ENCODE results near the gene PLB1.
"Not testable (repeated sequence)": the region's sequence is repeated elsewhere in the genome, so short reads cannot be mapped to it uniquely, and the experiment has no call there.

PLB1 gene

DNA sequence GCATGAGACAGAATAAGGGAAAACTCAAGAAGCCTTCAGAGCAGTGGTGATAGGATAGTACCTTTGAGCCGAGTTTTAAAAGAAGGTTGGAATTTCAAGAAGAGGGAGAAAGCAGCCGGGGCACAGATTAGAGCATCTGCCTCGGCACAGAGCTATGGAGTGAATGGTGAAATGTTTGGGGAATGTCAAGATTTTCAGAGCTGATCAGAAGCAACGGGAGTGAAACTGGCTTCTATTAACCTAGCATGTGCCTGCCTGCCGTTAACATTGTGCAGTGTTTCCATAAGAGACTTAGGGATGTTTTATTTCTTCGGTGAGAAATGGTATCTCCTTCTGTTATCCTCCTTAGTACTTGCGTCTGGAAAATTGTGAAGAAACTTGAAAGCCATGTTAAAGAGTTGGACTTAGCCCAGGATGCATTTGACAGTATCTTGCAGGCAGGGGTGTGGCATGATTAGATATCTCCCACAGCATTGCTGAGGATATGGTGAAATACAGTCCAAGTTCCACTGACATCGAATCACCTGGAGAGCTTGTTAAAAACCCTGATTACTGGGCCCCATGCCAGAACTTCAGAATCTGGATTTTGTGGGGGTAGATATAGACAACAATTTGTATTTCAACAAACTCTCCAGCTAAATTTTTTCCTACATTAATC, 158.9 kb downstream of the PLB1 start:
- Mint-ChIP-seq H3K27ac (no peak overlapping the region), H3K4me1 (ENCODE audit: low read depth) (peaks cover 21% of the 10 kb centered on the region)
- intact Hi-C loops (cut with micrococcal nuclease): no loop called here

DNA sequence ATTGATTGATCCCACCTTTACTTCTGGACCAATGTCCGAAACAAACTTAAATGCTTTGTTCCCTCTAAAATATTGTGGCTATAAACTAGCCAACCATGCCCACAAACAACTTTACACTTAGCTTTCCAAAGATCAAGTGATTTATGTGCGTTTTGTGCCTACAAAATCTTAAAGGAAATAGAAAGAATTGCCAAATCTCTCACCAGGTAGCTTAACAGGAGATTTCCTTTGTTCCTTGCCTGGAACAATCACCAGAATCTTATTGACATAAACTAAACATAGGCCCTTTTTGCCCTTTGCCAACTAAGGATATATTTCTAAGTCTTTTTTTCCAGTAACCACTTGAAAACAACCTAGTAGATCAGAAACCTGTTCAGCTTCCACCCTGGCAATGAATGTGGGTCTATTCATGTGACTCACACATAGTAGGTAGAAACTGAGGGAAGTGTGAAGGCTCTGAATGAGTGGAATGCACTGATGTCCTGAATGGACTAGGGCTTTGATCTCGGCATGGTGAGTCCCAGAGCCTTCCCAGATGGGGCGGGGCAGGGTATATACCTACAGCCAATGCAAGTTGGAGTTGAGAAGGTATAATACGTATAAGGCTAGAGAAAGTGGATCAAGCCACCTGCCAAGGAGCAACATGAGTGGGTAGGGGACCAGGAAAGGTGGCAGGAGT, 161.2 kb downstream of the PLB1 start:
- no peak overlapping the region for H3K4me3 Mint-ChIP-seq
- peaks cover 21% of the 10 kb centered on the region for H3K4me1 Mint-ChIP-seq (ENCODE audit: low read depth)
- H3K36me3 Mint-ChIP-seq (ENCODE audit: low read depth): no peaks in the 10 kb centered on the region
- intact Hi-C loops (cut with micrococcal nuclease): no loop called here
- no peaks in the 10 kb centered on the region for H3K9me3 Mint-ChIP-seq
- H3K27me3 Mint-ChIP-seq: peaks cover 2% of the 10 kb centered on the region
- H3K27ac Mint-ChIP-seq: no peak overlapping the region

More for the DNA sequence above, 158.9 kb downstream of the PLB1 start:
- Mint-ChIP-seq H3K36me3 (ENCODE audit: low read depth) (no peaks in the 10 kb centered on the region), H3K27me3 (peaks cover 2% of the 10 kb centered on the region), H3K9me3 (no peaks in the 10 kb centered on the region), H3K4me3 (no peak overlapping the region)

DNA sequence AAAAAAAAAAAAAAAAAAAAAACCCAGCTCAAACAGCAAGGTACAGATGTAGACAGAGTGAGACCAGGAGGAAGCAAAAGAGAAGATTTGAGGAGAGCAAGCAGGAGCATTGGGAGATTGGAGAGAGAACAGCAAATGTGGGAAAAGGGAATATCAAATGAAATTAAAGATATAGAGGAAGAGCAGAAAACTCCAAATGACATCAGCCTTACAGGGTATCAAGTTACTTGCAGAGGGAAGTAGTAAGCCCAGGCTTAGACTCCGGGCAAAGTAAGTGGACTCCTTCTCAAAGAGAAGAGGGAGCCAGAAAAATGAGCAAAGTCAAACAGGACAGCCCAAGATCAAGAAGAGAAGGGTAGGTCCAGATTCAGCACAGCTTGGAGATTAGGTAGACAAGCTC, 162.5 kb downstream of the PLB1 start:
- Mint-ChIP-seq H3K9me3 (no peaks in the 10 kb centered on the region), H3K27me3 (peaks cover 2% of the 10 kb centered on the region), H3K4me3 (no peak overlapping the region), H3K4me1 (ENCODE audit: low read depth) (peaks cover 21% of the 10 kb centered on the region), H3K36me3 (ENCODE audit: low read depth) (no peaks in the 10 kb centered on the region), H3K27ac (no peak overlapping the region)
- intact Hi-C loops (cut with micrococcal nuclease): no loop called here

DNA sequence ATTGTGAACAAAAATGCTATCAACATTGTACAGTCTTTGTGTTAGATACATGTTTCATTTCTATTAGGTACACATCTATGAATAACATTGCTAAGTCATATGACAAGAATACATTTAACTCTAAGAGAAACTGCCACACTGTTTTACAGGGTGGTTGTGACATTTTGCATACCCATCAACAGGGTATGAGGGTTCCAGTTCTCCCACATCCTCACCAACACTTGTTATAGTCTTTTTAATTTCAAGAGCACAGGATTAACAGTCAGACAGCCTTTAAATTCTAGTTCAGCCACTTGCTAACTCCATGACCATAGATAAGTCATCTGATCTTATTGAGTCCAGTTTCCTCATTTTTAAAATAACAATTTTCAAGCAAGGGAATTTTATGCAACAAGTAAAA, 163.3 kb downstream of the PLB1 start:
- H3K27ac Mint-ChIP-seq: no peak overlapping the region
- no peaks in the 10 kb centered on the region for H3K36me3 Mint-ChIP-seq (ENCODE audit: low read depth)
- peaks cover 21% of the 10 kb centered on the region for H3K4me1 Mint-ChIP-seq (ENCODE audit: low read depth)
- H3K4me3 Mint-ChIP-seq: no peak overlapping the region
- H3K27me3 Mint-ChIP-seq: peaks cover 2% of the 10 kb centered on the region
- no peaks in the 10 kb centered on the region for H3K9me3 Mint-ChIP-seq
- intact Hi-C loops (cut with micrococcal nuclease): no loop called here

DNA sequence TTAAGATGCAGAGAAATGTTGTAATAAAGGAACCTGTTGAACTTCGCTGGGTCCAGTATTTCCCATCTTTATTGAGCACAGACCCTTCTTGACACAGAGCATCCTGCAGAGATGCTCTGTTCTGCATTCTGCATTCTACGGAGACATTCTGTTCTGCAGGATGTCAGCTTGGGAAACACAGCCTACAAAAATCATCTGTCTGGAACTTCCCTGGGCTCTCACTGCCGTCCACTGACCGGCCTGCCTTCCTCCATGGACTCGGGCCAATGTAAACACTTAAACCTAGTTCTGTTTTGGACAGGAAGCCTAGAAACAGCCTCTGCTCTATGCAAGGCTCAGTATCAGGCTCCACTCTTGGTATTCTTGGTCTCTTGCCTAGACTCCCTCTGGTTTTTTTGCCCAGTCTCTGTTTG, 165.7 kb downstream of the PLB1 start:
- Mint-ChIP-seq H3K9me3 (no peaks in the 10 kb centered on the region), H3K27ac (no peak overlapping the region), H3K4me3 (no peak overlapping the region), H3K27me3 (peaks cover 2% of the 10 kb centered on the region), H3K4me1 (ENCODE audit: low read depth) (peaks cover 16% of the 10 kb centered on the region), H3K36me3 (ENCODE audit: low read depth) (no peaks in the 10 kb centered on the region)
- intact Hi-C loops (cut with micrococcal nuclease): no loop called here

DNA sequence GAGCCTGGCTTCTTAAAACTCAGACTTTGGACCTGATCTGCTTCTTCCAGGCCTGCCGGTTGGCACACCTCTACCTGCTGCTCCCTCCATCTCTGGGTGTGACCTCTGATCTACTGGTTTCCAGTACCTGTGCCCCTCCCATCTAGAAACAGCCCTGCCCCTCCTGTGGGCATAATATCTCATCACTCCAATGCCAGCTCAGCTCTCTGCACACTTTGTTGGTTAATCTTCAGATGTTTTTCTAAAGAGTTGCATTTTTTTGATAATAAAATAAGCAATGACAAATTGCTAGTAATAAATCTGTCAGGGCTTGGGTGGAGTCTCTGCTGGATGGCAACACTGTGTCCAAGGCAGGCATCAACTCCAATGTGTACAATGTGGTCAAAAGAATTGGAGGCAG, 166.2 kb downstream of the PLB1 start:
- Mint-ChIP-seq H3K4me3 (no peak overlapping the region), H3K4me1 (ENCODE audit: low read depth) (peaks cover 16% of the 10 kb centered on the region), H3K9me3 (no peaks in the 10 kb centered on the region), H3K27ac (no peak overlapping the region), H3K27me3 (peaks cover 2% of the 10 kb centered on the region), H3K36me3 (ENCODE audit: low read depth) (no peaks in the 10 kb centered on the region)
- intact Hi-C loops (cut with micrococcal nuclease): no loop called here

DNA sequence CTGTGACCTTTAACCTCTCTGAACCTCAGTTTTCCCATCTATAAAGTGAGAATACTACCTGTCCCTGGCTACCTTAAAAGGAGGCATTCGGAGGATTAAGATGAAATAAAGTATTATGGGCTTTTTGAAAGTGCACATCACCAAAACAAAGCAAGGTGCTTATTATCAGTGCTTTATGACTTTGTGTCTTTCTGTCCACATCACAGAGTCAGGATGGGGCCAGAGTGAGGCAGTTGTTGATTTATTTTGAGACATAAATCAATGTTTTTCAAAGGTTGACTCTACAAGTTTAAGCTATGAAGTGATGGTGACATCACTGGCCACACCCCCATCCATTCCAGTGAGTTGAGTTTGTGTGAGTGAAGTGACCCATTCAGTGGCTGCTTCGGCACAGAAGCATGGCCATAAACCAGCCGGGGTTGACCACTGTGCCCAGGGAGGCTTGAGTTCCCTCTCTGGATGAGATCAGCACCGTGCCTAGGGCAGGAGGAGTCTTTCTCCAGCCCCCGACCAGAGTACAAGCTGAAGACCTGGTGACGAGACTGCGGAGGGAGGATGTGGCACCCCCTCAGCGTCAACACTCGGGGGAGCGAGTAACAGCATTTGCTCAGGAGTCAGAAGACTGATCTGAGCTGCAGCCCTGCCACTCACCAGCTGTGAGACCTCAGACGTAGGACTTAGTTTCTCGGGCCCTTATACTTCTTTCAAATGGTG, 166.8 kb downstream of the PLB1 start:
- Mint-ChIP-seq H3K9me3 (no peaks in the 10 kb centered on the region), H3K27ac (no peak overlapping the region), H3K27me3 (no peaks in the 10 kb centered on the region), H3K4me3 (no peak overlapping the region), H3K4me1 (ENCODE audit: low read depth) (peaks cover 11% of the 10 kb centered on the region), H3K36me3 (ENCODE audit: low read depth) (no peaks in the 10 kb centered on the region)
- intact Hi-C loops (cut with micrococcal nuclease): no loop called here

DNA sequence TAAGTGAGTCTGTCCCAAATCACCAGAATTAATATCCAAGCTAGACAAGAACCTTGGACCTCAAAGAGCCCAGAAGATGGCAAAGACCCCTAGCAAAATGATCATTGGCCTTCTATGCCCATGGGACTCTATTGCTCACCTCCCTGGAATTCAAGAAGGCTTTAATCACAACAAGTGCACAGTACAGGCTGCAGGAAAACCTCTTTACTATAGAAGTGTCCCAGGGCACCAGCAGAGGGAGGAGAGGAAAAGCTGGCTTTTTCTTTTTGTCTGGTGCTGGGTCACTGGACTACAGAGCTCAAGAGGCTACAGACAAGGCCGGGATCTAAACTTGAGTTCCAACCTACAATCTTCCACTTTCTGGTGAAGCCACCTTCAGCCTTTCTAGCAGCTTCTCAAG, 167.5 kb downstream of the PLB1 start:
- no peaks in the 10 kb centered on the region for H3K36me3 Mint-ChIP-seq (ENCODE audit: low read depth)
- no peaks in the 10 kb centered on the region for H3K9me3 Mint-ChIP-seq
- H3K27me3 Mint-ChIP-seq: no peaks in the 10 kb centered on the region
- H3K27ac Mint-ChIP-seq: no peak overlapping the region
- H3K4me1 Mint-ChIP-seq (ENCODE audit: low read depth): peaks cover 7% of the 10 kb centered on the region
- H3K4me3 Mint-ChIP-seq: no peak overlapping the region
- intact Hi-C loops (cut with micrococcal nuclease): no loop called here

DNA sequence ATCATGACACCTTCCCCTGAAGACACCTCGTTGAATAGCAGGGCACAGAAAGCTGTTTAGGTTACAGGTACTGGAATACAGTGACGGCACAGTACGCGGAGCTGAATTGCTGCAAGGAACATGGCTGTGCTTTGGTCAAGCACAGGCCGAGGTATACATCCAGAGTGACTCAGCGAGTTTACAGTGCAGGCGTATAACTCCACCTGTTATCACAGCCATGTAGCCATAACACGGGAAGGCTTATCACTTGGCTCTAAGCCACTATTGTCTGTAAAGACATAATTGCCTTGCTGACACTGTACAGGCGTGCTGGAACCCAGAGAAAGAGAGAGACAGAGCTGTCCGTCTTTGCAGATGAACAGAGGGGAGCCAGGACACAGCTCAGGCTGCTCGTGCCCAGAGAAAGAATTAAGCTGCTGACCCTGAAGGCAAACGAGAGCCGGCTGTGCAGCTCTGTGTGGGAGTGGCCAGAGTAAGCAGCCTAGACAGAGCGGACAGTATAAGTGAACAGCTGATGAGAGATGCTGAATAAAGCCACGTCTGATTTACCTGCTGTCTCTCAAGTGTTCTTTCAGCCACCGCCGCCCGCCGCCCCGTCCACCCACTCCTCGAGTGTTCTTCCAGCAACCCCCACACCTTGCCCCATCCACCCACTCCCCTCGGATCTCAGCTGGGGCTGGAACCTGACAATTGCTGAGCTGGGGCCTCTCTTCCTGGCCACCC, 168.4 kb downstream of the PLB1 start:
- no peaks in the 10 kb centered on the region for H3K36me3 Mint-ChIP-seq (ENCODE audit: low read depth)
- intact Hi-C loops (cut with micrococcal nuclease): no loop called here
- peaks cover 4% of the 10 kb centered on the region for H3K4me1 Mint-ChIP-seq (ENCODE audit: low read depth)
- no peaks in the 10 kb centered on the region for H3K9me3 Mint-ChIP-seq
- no peak overlapping the region for H3K27ac Mint-ChIP-seq
- no peak overlapping the region for H3K4me3 Mint-ChIP-seq
- no peaks in the 10 kb centered on the region for H3K27me3 Mint-ChIP-seq

DNA sequence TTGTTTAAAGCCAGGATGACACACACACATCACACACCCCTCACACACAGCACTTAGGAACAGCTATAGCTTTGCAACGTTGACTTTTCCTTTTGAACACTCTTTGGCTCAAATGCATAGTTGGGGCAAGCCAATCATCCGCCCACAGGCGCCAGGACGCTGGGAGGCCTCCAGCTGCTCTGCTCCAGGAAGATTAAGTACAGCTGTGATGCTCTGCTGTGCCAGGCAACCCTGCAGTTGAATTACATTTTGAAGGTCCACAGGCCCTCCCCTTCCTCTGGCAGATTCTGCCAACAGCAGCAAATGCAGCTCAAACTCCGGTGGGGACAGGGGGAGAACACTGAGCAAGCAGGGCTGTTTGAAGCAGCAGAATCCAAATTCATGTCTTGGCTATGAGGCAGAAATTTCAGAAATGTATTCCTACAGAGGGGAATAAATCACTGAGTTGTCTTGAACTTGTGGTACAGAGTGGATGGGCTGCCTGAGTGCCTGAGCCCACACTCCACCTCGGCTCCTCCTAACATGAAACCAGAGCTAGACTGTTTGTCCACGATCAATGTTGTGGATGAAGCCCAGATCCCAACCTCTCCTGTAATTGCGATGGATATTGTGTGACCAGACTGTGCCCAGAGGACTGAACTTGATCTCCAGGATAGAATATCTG, 169.3 kb downstream of the PLB1 start:
- Mint-ChIP-seq H3K36me3 (ENCODE audit: low read depth) (no peaks in the 10 kb centered on the region), H3K4me1 (ENCODE audit: low read depth) (peaks cover 4% of the 10 kb centered on the region), H3K9me3 (no peaks in the 10 kb centered on the region), H3K27ac (no peak overlapping the region), H3K27me3 (no peaks in the 10 kb centered on the region), H3K4me3 (no peak overlapping the region)
- intact Hi-C loops (cut with micrococcal nuclease): no loop called here

DNA sequence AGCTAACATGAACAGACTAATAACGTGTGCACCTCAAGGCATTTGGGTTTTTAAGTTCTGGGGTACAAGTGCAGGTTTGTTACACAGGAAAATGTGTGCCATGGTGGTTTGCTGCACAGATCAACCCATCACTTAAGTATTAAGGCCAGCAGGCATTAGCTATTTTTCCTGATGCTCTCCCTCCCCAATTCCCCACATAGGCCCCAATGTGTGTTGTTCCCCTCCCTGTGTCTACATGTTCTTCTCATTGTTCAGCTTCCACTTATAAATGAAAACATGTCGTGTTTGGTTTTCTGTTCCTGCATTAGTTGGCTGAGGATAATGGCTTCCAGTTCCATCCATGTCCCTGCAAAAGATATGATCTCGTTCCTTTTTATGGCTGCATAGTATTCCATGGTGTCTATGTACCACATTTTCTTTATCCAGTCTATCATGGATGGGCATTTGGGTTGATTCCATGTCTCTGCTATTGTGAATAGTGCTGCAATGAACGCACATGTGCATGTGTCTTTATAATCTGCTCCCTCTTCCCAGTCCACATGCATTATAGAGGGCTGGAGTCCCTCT, 170.0 kb downstream of the PLB1 start:
- H3K36me3 Mint-ChIP-seq (ENCODE audit: low read depth); intact Hi-C loops (cut with micrococcal nuclease); H3K27ac Mint-ChIP-seq: not testable (repeated sequence)

DNA sequence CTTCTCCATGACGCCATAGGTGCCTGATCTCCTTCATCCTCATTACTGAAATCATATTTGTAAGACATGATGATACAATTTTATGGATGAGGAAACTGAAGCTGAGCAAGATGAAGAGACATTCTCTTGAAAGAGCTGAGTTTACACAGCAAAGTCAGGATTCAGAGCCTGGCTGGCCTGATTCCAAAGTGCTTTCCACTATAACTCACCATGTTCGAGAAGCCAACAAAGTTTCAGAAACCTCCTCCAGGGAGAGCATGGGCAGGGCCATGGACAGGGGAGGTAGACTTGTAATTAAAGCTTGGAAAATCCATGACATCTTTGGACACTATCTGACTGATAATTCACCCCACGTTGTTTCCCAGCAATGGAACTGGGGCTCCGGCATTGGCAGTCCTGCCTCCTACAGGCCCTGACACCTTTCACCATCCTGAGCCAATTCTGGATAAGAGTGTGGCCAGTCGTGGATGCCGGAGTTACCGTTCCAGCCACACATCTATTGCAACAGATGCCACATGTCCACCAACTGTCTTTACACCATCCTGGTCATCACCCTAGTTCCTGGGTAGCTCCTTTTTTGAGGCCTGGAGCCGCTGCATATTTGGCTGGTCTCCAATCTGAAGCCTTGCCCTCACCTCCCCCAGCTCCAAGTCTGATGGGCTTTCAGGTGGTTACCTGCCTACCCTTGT, 170.8 kb downstream of the PLB1 start:
- H3K27me3 Mint-ChIP-seq: no peaks in the 10 kb centered on the region
- intact Hi-C loops (cut with micrococcal nuclease): no loop called here
- H3K36me3 Mint-ChIP-seq (ENCODE audit: low read depth): no peaks in the 10 kb centered on the region
- H3K9me3 Mint-ChIP-seq: no peaks in the 10 kb centered on the region
- peaks cover 6% of the 10 kb centered on the region for H3K4me1 Mint-ChIP-seq (ENCODE audit: low read depth)
- H3K4me3 Mint-ChIP-seq: no peak overlapping the region
- H3K27ac Mint-ChIP-seq: no peak overlapping the region

More for the DNA sequence above, 170.0 kb downstream of the PLB1 start:
- H3K9me3 Mint-ChIP-seq; H3K4me1 Mint-ChIP-seq (ENCODE audit: low read depth); H3K27me3 Mint-ChIP-seq; H3K4me3 Mint-ChIP-seq: not testable (repeated sequence)

DNA sequence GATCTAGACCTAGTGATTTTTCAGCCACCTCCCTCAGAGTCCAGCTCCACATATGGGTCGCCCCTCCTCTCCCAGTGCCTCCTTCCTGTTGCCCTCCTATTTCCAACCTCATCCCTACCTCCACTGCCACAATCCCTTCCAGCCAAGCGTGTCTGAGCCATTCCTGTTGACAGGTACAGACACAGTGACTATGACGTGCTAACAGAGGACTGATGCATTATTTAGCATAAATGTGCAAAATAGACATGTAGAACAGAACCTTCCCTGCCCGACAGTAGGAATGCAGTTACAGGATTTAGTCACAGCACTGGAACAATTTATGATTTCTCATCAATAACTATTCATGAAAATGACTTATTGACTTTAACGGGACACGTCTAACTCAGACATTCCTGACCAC, 171.4 kb downstream of the PLB1 start:
- intact Hi-C loops (cut with micrococcal nuclease): no loop called here
- Mint-ChIP-seq H3K4me3 (no peak overlapping the region), H3K36me3 (ENCODE audit: low read depth) (no peaks in the 10 kb centered on the region), H3K27me3 (no peaks in the 10 kb centered on the region), H3K27ac (no peak overlapping the region), H3K4me1 (ENCODE audit: low read depth) (peaks cover 12% of the 10 kb centered on the region), H3K9me3 (peaks cover 2% of the 10 kb centered on the region)

Data from dendritic cell treated with granulocyte-macrophage colony-stimulating factor and Interleukin-4, amounts not matched to agents 40 ng/mL and 50 ng/mL, for 4 days (primary cell).